HFF-Myc (cell line): Measurements from ENCODE around the gene CCDC167.

Experiments
- DNase-seq: peaks from one replicate; pipeline ENCODE4 v3.0.0-alpha.2; 2011; ENCODE audit warnings: low read depth; ENCODE audit errors: extremely low read depth
- H3K4me3 ChIP-seq: replicated peaks from 2 replicates; pipeline ENCODE4 v1.5.1; 2011; ENCODE audit warnings: low read depth, mild to moderate bottlenecking, control low read depth, low read length
- CTCF ChIP-seq: IDR thresholded peaks from 2 replicates; pipeline ENCODE4 v1.5.1; 2012; ENCODE audit warnings: mild to moderate bottlenecking, low read depth, low read length, control low read depth; ENCODE audit errors: missing control alignments

Gene CCDC167

GRCh38 chr6:37523412-37523811 lies 23.7 kb upstream of the CCDC167 start:
- TF ChIP-seq CTCF, result no peak
- H3K4me3 ChIP-seq, result no peak overlapping the region
- no peak for DNase-seq

- DNase-seq, result no peak
- no peak for TF ChIP-seq CTCF
- H3K4me3 ChIP-seq, result no peak overlapping the region
Observed at GRCh38 chr6:37522836-37523235, 23.1 kb upstream of the CCDC167 start.

- DNase-seq, result no peak
- TF ChIP-seq CTCF, result no peak
- no peak overlapping the region for H3K4me3 ChIP-seq
Observed at GRCh38 chr6:37521674-37522073, 22.0 kb upstream of the CCDC167 start.

GRCh38 chr6:37520926-37521325 lies 21.2 kb upstream of the CCDC167 start:
- no peak for TF ChIP-seq CTCF
- no peak for DNase-seq
- H3K4me3 ChIP-seq, result no peak overlapping the region

GRCh38 chr6:37519461-37519860 lies 19.8 kb upstream of the CCDC167 start:
- H3K4me3 ChIP-seq, result no peak overlapping the region
- DNase-seq, result no peak
- TF ChIP-seq CTCF, result no peak

- no peak overlapping the region for H3K4me3 ChIP-seq
- no peak for DNase-seq
Observed at GRCh38 chr6:37518116-37518515, 18.4 kb upstream of the CCDC167 start.

More at GRCh38 chr6:37518116-37518515, 18.4 kb upstream of the CCDC167 start:
- TF ChIP-seq CTCF, result no peak
